IPS-18a (cell line): ENCODE measurements around the gene RPL27.

Experiments
- H3K27ac ChIP-seq: one replicate; pipeline ENCODE4 v1.5.1; 2013; ENCODE audit warnings: low read length
- H3K27me3 ChIP-seq: one replicate; pipeline ENCODE4 v1.6.1; 2013; ENCODE audit warnings: mild to moderate bottlenecking, low read length; ENCODE audit not compliant: control insufficient read depth, insufficient read depth
- H3K36me3 ChIP-seq: one replicate; pipeline ENCODE4 v1.6.1; 2013; ENCODE audit warnings: low read depth, low read length; ENCODE audit not compliant: control insufficient read depth
- H3K4me1 ChIP-seq: one replicate; pipeline ENCODE4 v1.6.1; 2013; ENCODE audit warnings: low read depth, low read length; ENCODE audit not compliant: control insufficient read depth
- H3K4me3 ChIP-seq: one replicate; pipeline ENCODE4 v1.5.1; 2013; ENCODE audit warnings: low read length
- H3K9ac ChIP-seq: one replicate; pipeline ENCODE4 v1.6.1; 2013; ENCODE audit warnings: mild to moderate bottlenecking, low read length, moderate library complexity
- H3K9me3 ChIP-seq: one replicate; pipeline ENCODE4 v1.6.1; 2013; ENCODE audit warnings: low read depth, low read length; ENCODE audit not compliant: control insufficient read depth

RPL27 gene

GRCh38 chr17:43042025-43042628 lies 43.9 kb downstream of the RPL27 start:
- H3K27me3 ChIP-seq: no peaks in the 10 kb centered on the region
- H3K36me3 ChIP-seq: peaks cover 11% of the 10 kb centered on the region
- H3K9ac ChIP-seq: peak overlapping the region; percentile 17
- H3K4me3 ChIP-seq: peak overlapping the region; percentile 14
- peaks cover 28% of the 10 kb centered on the region for H3K4me1 ChIP-seq
- peak overlapping the region; percentile 25 for H3K27ac ChIP-seq
- H3K9me3 ChIP-seq: no peaks in the 10 kb centered on the region

- no peaks in the 10 kb centered on the region for H3K27me3 ChIP-seq
- no peak overlapping the region for H3K27ac ChIP-seq
- no peak overlapping the region for H3K4me3 ChIP-seq
- no peak overlapping the region for H3K9ac ChIP-seq
- peaks cover 28% of the 10 kb centered on the region for H3K4me1 ChIP-seq
- H3K9me3 ChIP-seq: no peaks in the 10 kb centered on the region
- peaks cover 11% of the 10 kb centered on the region for H3K36me3 ChIP-seq
Observed at GRCh38 chr17:43043307-43043706, 45.1 kb downstream of the RPL27 start.

GRCh38 chr17:43044024-43044423 lies 45.8 kb downstream of the RPL27 start:
- no peak overlapping the region for H3K4me3 ChIP-seq
- no peak overlapping the region for H3K27ac ChIP-seq
- peaks cover 28% of the 10 kb centered on the region for H3K4me1 ChIP-seq
- no peaks in the 10 kb centered on the region for H3K9me3 ChIP-seq
- no peaks in the 10 kb centered on the region for H3K27me3 ChIP-seq
- no peak overlapping the region for H3K9ac ChIP-seq
- peaks cover 11% of the 10 kb centered on the region for H3K36me3 ChIP-seq

- H3K4me1 ChIP-seq: no peaks in the 10 kb centered on the region
- H3K9me3 ChIP-seq: no peaks in the 10 kb centered on the region
- H3K4me3 ChIP-seq: no peak overlapping the region
- no peak overlapping the region for H3K27ac ChIP-seq
- no peaks in the 10 kb centered on the region for H3K27me3 ChIP-seq
- no peak overlapping the region for H3K9ac ChIP-seq
- H3K36me3 ChIP-seq: peaks cover 23% of the 10 kb centered on the region
Observed at GRCh38 chr17:43051969-43052368, 53.8 kb downstream of the RPL27 start.
